GM12878 (cell line): Measurements from ENCODE around the gene ING5. TPM values are rescaled to one million over a fixed set of nuclear protein-coding genes. Genes with fewer than 3 reads are reported as not detected.

ENCODE experiments used
- ATAC-seq: fragments of 200-7000 bp; cut with Tn5 transposase; 3 replicates; pipeline ENCODE4 v1.9.1; 2020; ENCODE audit warnings: mild to moderate bottlenecking, moderate library complexity
- BruUV-seq: library from RNA; stranded (reverse); fragments of 400-500 nt; replicated peaks from 2 replicates; lab custom pipeline; 2021; lab: Mats Ljungman, UMichigan
- CTCF ChIA-PET: fragments of 300-600 bp; sonication (Branson Sonifier 250); formaldehyde crosslinking; extraction: SDS; loops from one replicate; lab custom pipeline; 2021; ENCODE audit warnings: inconsistent platforms; lab: Yijun Ruan, JAX
- POLR2A ChIA-PET: fragments of 350-600 bp; formaldehyde crosslinking; extraction: SDS; loops from one replicate; lab custom pipeline; 2021; ENCODE audit warnings: inconsistent platforms; lab: Charles Lee
- RAD21 ChIA-PET: fragments of 300-600 bp; sonication (Branson Sonifier 250); formaldehyde crosslinking; loops from one replicate; lab custom pipeline; 2023; ENCODE audit warnings: antibody characterized with exemption; ENCODE audit not compliant: unreplicated experiment; lab: Charles Lee
- SMC1A ChIA-PET: fragments of 300-600 bp; sonication (Branson Sonifier 250); formaldehyde crosslinking; loops from one replicate; lab custom pipeline; 2023; ENCODE audit not compliant: unreplicated experiment, uncharacterized antibody; lab: Charles Lee
- DNase-seq: peaks from one replicate; pipeline ENCODE4 v3.0.0-alpha.2; 2011; ENCODE audit warnings: low read depth, low spot score
- FAIRE-seq: peaks from 3 replicates; lab custom pipeline; 2011; peaks lifted over from hg19 to GRCh38; lab: Jason Lieb, UNC
- H2AFZ ChIP-seq: 2 replicates; pipeline ENCODE4 v1.6.0; 2011; ENCODE audit warnings: low read depth, low read length, control low read depth; ENCODE audit not compliant: control insufficient read depth
- H3K27ac ChIP-seq: 2 replicates; pipeline ENCODE4 v1.5.1; 2011; ENCODE audit warnings: control low read depth; ENCODE audit not compliant: control insufficient read depth, insufficient read depth
- H3K27me3 ChIP-seq, 2 experiments: replicated peaks in 1 of 2; 2 replicates each; pipeline versions ENCODE4 v1.6.0 to v1.6.1; 2011; ENCODE audit warnings: low read length in 1 of 2; ENCODE audit not compliant: control insufficient read depth in 2 of 2, insufficient read depth in 2 of 2
- H3K36me3 ChIP-seq, 2 experiments: 2 replicates each; pipeline ENCODE4 v1.5.1; 2011; ENCODE audit warnings: low read length in 1 of 2; ENCODE audit not compliant: control insufficient read depth in 2 of 2, insufficient read depth in 2 of 2
- H3K4me1 ChIP-seq: 2 replicates; pipeline ENCODE4 v1.6.1; 2011; ENCODE audit warnings: mild to moderate bottlenecking, low read length, moderate library complexity, mixed read lengths; ENCODE audit not compliant: control insufficient read depth, insufficient read depth
- H3K4me2 ChIP-seq: 2 replicates; pipeline ENCODE4 v1.6.0; 2011; ENCODE audit warnings: control low read depth; ENCODE audit not compliant: control insufficient read depth, insufficient read depth
- H3K4me3 ChIP-seq: fragments of 200-600 bp; sonication (generic); 2 replicates; pipeline ENCODE4 v1.5.1; 2016
- H3K79me2 ChIP-seq: 2 replicates; pipeline ENCODE4 v1.6.0; 2011; ENCODE audit warnings: low read length; ENCODE audit not compliant: control insufficient read depth, insufficient read depth
- H3K9ac ChIP-seq: 2 replicates; pipeline ENCODE4 v1.8.0; 2011; ENCODE audit warnings: low read length, control low read depth, mixed read lengths; ENCODE audit not compliant: control insufficient read depth, insufficient read depth
- H3K9me3 ChIP-seq: replicated peaks from 3 replicates; pipeline ENCODE4 v1.5.1; 2011; ENCODE audit warnings: mild to moderate bottlenecking, low read length; ENCODE audit not compliant: control insufficient read depth, insufficient read depth
- H4K20me1 ChIP-seq: 2 replicates; pipeline ENCODE4 v1.6.0; 2011; ENCODE audit not compliant: control insufficient read depth, insufficient read depth
- BACH1 ChIP-seq: fragments of 450-650 bp; IDR thresholded peaks from 2 replicates; pipeline ENCODE4 v1.6.1; 2017; ENCODE audit warnings: mild to moderate bottlenecking, borderline replicate concordance
- BHLHE40 ChIP-seq, 2 experiments: fragments of 450-650 bp in 1 of 2; IDR thresholded peaks; 2 replicates each; pipeline ENCODE4 v1.6.1; 2011 to 2017; ENCODE audit warnings: low read depth in 2 of 2, borderline replicate concordance in 1 of 2, improper control_type of control experiment in 1 of 2, low read length in 1 of 2, mild to moderate bottlenecking in 1 of 2
- CBX3 ChIP-seq: fragments of 200-600 bp; sonication (generic); IDR thresholded peaks from 2 replicates; pipeline ENCODE4 v1.6.1; 2016; ENCODE audit warnings: low read depth, borderline replicate concordance
- GATAD2B ChIP-seq: fragments of 450-650 bp; conservative IDR thresholded peaks from 2 replicates; pipeline ENCODE4 v1.6.1; 2017; ENCODE audit warnings: low read depth, mild to moderate bottlenecking, moderate library complexity
- IRF4 ChIP-seq: IDR thresholded peaks from 2 replicates; pipeline ENCODE4 v1.6.1; 2011; ENCODE audit warnings: low read depth, low read length
- MTA3 ChIP-seq: IDR thresholded peaks from 2 replicates; pipeline ENCODE4 v1.6.1; 2012; ENCODE audit warnings: low read length, inconsistent platforms, borderline replicate concordance
- RAD21 ChIP-seq: IDR thresholded peaks from 2 replicates; pipeline ENCODE4 v1.6.1; 2011; ENCODE audit warnings: mild to moderate bottlenecking, low read depth, low read length, moderate library complexity; ENCODE audit not compliant: insufficient read depth
- STAT3 ChIP-seq: IDR thresholded peaks from 2 replicates; pipeline ENCODE4 v1.6.1; 2011; ENCODE audit warnings: low read depth, low read length, improper control_type of control experiment
- SUZ12 ChIP-seq: fragments of 200-600 bp; sonication (generic); IDR thresholded peaks from one replicate; pipeline ENCODE4 v1.6.1; 2018; ENCODE audit warnings: antibody characterized with exemption, mild to moderate bottlenecking; ENCODE audit not compliant: unreplicated experiment
- TCF3 ChIP-seq: IDR thresholded peaks from 2 replicates; pipeline ENCODE4 v1.6.1; 2012; ENCODE audit warnings: low read depth, mild to moderate bottlenecking, low read length, borderline replicate concordance; ENCODE audit not compliant: insufficient read depth
- ZSCAN29 ChIP-seq: fragments of 450-650 bp; IDR thresholded peaks from 2 replicates; pipeline ENCODE4 v1.6.1; 2017; ENCODE audit warnings: mild to moderate bottlenecking, moderate library complexity
- WGBS: methylation state at CpG from one replicate; pipeline ENCODE4 v1.1.6; 2016; ENCODE audit warnings: low lambda C conversion rate; ENCODE audit not compliant: insufficient replicate concordance, insufficient coverage; ENCODE audit errors: missing lambda C conversion rate; 5-methylcytosine and 5-hydroxymethylcytosine counted together
- in situ Hi-C: fragments of 300-500 bp; cut with MboI; formaldehyde crosslinking; loops from 9 replicates; pipeline ENCODE4 v1.14.3; 2018; ENCODE audit warnings: mixed read lengths
- intact Hi-C: fragments of 100-400 bp; cut with micrococcal nuclease; formaldehyde crosslinking; loops from one replicate; pipeline ENCODE4 v1.14.2; 2022; ENCODE audit not compliant: unreplicated experiment
- polyA plus RNA-seq, 11 experiments: library from polyadenylated mRNA; depleted of rRNA in 4 of 11; unstranded in 6 of 11; stranded (reverse) in 5 of 11; fragments of >200 nt; fragmentation: Nextera tagmentation in 4 of 11; fragmentation: Illumina TruSeq in 1 of 11; extraction: Ambion mirVana in 4 of 11; extraction: Trizol in 1 of 11; gene quantifications; 1 replicate in 1 of 11; 2 replicates in 10 of 11; pipeline versions ENCODE4 v1.2.1 to v1.2.3, GENCODE V29; 2011 to 2016; ENCODE audit warnings: inconsistent platforms in 2 of 11, missing spikeins in 2 of 11, low read depth in 1 of 11
- total RNA-seq, 4 experiments: library from RNA; depleted of rRNA in 3 of 4; stranded (reverse); fragments of >200 nt in 3 of 4; fragmentation: Illumina TruSeq in 1 of 4; extraction: Trizol in 1 of 4; gene quantifications; 2 replicates each; pipeline versions ENCODE4 v1.2.1 to v1.2.3, GENCODE V29; 2013 to 2021
- TF ChIP-seq, protein P1 (sequence below): IDR thresholded peaks from 2 replicates; pipeline ENCODE4 v1.6.1; 2011; ENCODE audit warnings: low read depth, mild to moderate bottlenecking, low read length, moderate library complexity, borderline replicate concordance; ENCODE audit errors: extremely low read depth
- TF ChIP-seq, protein P2 (sequence below): IDR thresholded peaks from 2 replicates; pipeline ENCODE4 v1.6.1; 2012; ENCODE audit warnings: low read depth, low read length, improper control_type of control experiment
- TF ChIP-seq, protein P3 (sequence below): fragments of 450-650 bp; IDR thresholded peaks from 2 replicates; pipeline ENCODE4 v1.6.1; 2017; ENCODE audit warnings: borderline replicate concordance
- TF ChIP-seq, protein P4 (sequence below): fragments of 450-650 bp; IDR thresholded peaks from 2 replicates; pipeline ENCODE4 v1.6.1; 2016; ENCODE audit warnings: mild to moderate bottlenecking
- TF ChIP-seq, protein P5 (sequence below), 3 experiments: IDR thresholded peaks in 2 of 3; conservative IDR thresholded peaks in 1 of 3; 2 replicates each; pipeline ENCODE4 v1.5.1; 2011; ENCODE audit warnings: low read depth in 3 of 3, low read length in 3 of 3, mild to moderate bottlenecking in 3 of 3, control low read depth in 2 of 3, moderate library complexity in 2 of 3, inconsistent platforms in 1 of 3, mixed read lengths in 1 of 3; ENCODE audit not compliant: control insufficient read depth in 2 of 3, insufficient read depth in 1 of 3; ENCODE audit errors: extremely low read depth in 1 of 3

Gene ING5
- total and polyA plus RNA-seq, 10 of the 15 experiments (the other 5 are each of a cell fraction or from before 2014, with no cell fraction given): 10.0 to 46.1 (median 27.2) TPM

DNA sequence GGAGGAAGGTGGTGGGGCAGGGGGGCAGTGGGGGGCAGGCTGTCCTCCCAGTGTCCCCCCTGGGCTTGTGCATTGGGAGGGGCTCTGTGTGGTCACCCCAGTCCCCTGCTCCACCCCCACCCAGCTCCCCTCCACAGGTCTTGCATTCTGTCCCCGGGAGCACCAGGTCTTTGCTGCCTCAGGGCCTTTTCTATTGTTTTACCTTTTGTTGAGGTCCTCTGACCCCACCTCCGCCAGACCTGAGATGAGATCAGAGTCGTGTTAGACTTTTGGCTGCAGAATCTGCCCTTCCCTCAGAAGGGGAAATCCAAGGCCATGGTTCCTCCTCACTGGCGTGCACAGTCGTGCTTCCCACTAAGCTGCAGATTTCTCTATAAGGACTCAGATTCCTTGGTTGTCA, 43.5 kb upstream of the ING5 start (continued):
- TF ChIP-seq BHLHE40 (IDR thresholded peaks at IDR 0.05; ENCODE audit: borderline replicate concordance in 1 of 2, low read depth in 2 of 2, low read length in 1 of 2): no peak
- no peak for TF ChIP-seq IRF4
- no peak for TF ChIP-seq ZSCAN29
- TF ChIP-seq MTA3: no peak
- no peak for TF ChIP-seq SUZ12
- TF ChIP-seq, all 136 proteins: peak for 0

DNA sequence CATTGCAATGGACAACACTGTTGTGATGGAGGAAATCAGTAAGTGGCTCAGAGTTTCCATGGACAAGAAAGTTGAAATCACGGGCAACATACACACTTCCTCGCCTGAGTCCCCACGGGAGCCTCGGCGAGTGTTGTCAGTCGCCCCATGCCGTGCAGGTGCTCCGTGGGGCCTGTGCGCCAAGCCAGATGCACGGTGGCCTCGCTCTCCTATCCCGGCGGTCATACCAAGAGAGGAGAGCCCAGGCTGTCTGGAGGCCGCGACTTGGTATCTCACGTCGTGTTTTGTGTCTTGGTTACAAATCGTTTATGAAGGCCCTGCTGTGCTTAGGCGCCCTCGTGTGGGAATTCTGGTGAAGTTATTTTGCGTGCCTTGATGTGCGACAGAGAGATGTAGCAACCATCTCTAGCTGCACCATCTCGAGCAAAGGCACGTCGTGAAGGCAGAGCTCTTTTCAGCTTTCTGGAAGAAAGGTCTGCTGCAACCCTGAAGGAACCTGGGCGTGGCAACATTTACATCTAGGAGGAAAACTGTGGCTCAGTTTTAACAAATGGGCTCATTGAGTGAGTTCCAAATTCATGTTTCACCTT, 42.6 kb upstream of the ING5 start:
- BruUV-seq: no TSS peak
- TF ChIP-seq CBX3 (no peak), STAT3 (no peak), TCF3 (no peak), RAD21 (peak; percentile 70), GATAD2B (no peak), BACH1 (no peak)
- TF ChIP-seq, protein P1, sequence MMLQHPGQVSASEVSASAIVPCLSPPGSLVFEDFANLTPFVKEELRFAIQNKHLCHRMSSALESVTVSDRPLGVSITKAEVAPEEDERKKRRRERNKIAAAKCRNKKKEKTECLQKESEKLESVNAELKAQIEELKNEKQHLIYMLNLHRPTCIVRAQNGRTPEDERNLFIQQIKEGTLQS: no peak
- TF ChIP-seq, protein P2, sequence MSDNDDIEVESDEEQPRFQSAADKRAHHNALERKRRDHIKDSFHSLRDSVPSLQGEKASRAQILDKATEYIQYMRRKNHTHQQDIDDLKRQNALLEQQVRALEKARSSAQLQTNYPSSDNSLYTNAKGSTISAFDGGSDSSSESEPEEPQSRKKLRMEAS: no peak
- TF ChIP-seq, protein P3, sequence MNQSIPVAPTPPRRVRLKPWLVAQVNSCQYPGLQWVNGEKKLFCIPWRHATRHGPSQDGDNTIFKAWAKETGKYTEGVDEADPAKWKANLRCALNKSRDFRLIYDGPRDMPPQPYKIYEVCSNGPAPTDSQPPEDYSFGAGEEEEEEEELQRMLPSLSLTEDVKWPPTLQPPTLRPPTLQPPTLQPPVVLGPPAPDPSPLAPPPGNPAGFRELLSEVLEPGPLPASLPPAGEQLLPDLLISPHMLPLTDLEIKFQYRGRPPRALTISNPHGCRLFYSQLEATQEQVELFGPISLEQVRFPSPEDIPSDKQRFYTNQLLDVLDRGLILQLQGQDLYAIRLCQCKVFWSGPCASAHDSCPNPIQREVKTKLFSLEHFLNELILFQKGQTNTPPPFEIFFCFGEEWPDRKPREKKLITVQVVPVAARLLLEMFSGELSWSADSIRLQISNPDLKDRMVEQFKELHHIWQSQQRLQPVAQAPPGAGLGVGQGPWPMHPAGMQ: no peak
- TF ChIP-seq, protein P4, sequence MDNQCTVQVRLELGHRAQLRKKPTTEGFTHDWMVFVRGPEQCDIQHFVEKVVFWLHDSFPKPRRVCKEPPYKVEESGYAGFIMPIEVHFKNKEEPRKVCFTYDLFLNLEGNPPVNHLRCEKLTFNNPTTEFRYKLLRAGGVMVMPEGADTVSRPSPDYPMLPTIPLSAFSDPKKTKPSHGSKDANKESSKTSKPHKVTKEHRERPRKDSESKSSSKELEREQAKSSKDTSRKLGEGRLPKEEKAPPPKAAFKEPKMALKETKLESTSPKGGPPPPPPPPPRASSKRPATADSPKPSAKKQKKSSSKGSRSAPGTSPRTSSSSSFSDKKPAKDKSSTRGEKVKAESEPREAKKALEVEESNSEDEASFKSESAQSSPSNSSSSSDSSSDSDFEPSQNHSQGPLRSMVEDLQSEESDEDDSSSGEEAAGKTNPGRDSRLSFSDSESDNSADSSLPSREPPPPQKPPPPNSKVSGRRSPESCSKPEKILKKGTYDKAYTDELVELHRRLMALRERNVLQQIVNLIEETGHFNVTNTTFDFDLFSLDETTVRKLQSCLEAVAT: 0 out of 2 replicates have a peak, but pooled peaks have one; percentile 31
- TF ChIP-seq, protein P5, sequence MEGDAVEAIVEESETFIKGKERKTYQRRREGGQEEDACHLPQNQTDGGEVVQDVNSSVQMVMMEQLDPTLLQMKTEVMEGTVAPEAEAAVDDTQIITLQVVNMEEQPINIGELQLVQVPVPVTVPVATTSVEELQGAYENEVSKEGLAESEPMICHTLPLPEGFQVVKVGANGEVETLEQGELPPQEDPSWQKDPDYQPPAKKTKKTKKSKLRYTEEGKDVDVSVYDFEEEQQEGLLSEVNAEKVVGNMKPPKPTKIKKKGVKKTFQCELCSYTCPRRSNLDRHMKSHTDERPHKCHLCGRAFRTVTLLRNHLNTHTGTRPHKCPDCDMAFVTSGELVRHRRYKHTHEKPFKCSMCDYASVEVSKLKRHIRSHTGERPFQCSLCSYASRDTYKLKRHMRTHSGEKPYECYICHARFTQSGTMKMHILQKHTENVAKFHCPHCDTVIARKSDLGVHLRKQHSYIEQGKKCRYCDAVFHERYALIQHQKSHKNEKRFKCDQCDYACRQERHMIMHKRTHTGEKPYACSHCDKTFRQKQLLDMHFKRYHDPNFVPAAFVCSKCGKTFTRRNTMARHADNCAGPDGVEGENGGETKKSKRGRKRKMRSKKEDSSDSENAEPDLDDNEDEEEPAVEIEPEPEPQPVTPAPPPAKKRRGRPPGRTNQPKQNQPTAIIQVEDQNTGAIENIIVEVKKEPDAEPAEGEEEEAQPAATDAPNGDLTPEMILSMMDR (IDR thresholded peaks at IDR 0.05 in 2 of 3, conservative IDR thresholded peaks at IDR 0.05 in 1 of 3; ENCODE audit: control insufficient read depth in 2 of 3, extremely low read depth in 1 of 3, insufficient read depth in 1 of 3, low read depth in 3 of 3, low read length in 3 of 3): peak; percentile 52 to 62 (median 55)

More for the DNA sequence above, 42.6 kb upstream of the ING5 start:
- Histone ChIP-seq H3K4me3 (no peak overlapping the region), H3K27me3 (no peaks in the 10 kb centered on the region), H4K20me1 (no peaks in the 10 kb centered on the region), H3K4me2 (no peak overlapping the region), H3K9me3 (no peaks in the 10 kb centered on the region), H3K4me1 (no peaks in the 10 kb centered on the region), H3K9ac (no peak overlapping the region), H3K79me2 (no peaks in the 10 kb centered on the region), H3K36me3 (peaks cover 12 to 32% of the 10 kb centered on the region in 2 experiments; a peak in 3 of 4 replicates), H2AFZ (no peak overlapping the region), H3K27ac (no peak overlapping the region)
- CTCF ChIA-PET: interaction anchor here (0.7 to 2.1 kb wide), 8 partner anchors 11 to 440 kb away, joined by 3 to 7 read pairs (median 4); no protein-coding TSS in a partner anchor
- intact Hi-C loops: no loop called here
- SMC1A ChIA-PET: interaction anchor here (1.1 to 2.2 kb wide), 5 partner anchors 12 to 441 kb away, joined by 3 to 6 read pairs (median 3); no protein-coding TSS in a partner anchor
- in situ Hi-C loops: loop anchor here (10.0 kb wide), 1 partner anchor 804 kb away; no protein-coding TSS in a partner anchor
- 92% methylated on average over 26 of the region's 26 CpGs for WGBS
- DNase-seq: no peak
- peak; percentile 74 for ATAC-seq
- peak; percentile 88 for FAIRE-seq
- POLR2A ChIA-PET: interaction anchor here (1.4 kb wide), 1 partner anchor 75 kb away, joined by 3 read pairs; the partner anchor contains the start of gene D2HGDH
- RAD21 ChIA-PET: interaction anchor here (0.7 to 1.7 kb wide), 3 partner anchors 219 to 581 kb away, joined by 3 to 5 read pairs (median 3); no protein-coding TSS in a partner anchor
